NCI-H2107 (cell line): ENCODE results near the gene SFR1.
"Not testable (repeated sequence)": the region's sequence is repeated elsewhere in the genome, so short reads cannot be mapped to it uniquely, and the experiment has no call there.

Source experiments
- DNase-seq: peaks from one replicate; lab custom pipeline; 2025; lab: John Stamatoyannopoulos, UW

The SFR1 gene

DNA sequence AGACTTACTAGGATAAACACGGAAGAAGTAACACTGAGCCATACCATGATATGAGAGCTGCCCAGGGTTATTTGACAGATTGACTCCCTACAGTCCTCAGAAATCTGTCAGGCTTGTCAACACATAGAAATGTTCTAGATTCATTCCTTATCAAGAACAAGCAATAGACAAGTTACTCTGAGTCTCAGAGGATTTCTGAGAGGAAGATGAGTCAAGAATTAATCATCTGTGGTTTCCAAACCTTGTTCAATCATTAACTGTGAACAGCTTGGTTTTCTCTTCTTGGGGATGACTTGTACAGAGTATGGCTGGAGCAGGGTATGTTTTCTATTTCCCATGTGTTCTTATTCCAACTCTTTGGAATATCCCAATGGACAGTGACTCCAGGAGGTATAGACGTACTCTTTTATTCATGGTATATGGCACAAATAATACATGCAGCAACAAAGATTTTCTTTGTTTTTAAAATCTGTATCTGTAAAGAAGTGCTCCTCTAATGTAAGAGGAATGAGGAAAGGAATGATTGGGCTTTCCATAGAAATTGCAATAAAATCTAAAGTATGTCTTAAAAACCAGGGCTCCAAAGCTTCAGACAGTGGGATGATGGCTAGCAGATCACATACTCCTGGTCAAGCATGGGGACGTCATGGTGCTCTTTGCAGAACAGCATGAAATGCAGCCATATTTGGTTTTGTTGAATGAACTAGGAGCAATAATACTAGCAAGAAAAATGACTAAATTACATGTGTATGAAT is 11.9 kb upstream of the SFR1 start:
- no peak for DNase-seq

DNA sequence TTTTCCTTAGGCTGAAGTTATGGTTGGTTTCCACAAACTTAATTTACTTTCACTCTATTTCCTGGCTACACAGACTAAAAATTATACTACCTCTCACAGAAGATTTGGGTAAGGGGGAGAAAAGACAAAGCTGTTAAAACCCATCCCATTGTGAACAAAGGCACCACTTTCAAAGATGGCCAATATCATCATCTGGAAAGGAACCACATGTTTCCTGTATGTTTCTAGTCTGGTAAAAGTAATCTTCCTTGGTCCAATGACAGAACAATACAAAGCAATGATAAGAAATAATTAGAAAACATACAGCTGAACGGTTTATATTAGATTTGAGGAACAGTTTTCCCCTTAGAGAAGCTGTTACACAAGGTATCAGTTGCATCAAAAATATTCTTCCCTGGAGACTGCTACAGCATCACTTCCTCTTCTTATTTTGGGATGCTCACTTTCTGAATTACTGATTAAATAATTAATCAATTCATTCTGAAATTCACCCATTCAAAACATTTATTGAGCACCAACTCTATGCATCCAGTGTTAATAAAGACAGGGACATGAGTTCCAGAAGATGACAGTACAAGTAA is 8.5 kb upstream of the SFR1 start:
- DNase-seq = no peak

DNA sequence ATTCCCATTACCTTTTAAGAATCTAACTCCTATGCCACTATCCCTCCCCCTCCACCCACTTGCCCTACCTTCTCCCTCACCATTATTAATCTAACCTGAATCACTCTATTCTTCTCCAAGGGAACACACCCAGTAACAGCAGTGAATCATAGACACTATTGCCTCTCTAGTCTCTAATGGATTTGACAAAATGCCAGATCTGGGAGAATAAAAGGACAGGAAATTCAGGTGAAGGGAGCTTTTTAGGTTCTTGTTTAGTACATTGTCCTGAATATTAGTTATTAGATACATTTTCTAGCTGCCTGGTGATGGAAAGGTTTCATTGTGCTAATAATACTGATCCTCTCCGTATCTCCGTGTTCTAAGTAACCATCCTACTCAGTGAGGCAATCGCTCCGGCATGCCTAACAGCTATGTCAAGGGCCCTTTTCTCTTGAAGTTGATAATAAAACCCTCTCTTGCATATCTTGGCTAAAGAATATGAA is 4.1 kb upstream of the SFR1 start:
- DNase-seq = no peak

DNA sequence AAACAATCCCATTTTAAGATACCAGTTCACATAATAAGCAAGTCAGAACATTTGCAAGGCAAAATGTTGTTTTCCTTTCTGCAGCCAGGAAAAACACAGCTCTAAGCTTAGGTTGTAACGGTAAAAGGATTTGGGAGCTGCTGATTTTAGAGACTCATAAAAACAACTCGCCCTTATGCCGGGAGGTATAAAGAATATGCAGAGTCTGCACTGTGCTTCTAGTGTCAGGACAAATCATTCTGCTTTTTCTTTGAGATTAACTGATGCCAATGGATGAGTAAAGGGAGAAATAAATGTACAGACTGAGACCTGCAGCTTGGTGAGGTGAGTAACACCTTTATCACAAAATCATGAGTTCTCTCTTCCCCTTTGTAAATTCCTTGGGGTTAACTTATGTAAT is 2.0 kb upstream of the SFR1 start:
- DNase-seq = no peak

DNA sequence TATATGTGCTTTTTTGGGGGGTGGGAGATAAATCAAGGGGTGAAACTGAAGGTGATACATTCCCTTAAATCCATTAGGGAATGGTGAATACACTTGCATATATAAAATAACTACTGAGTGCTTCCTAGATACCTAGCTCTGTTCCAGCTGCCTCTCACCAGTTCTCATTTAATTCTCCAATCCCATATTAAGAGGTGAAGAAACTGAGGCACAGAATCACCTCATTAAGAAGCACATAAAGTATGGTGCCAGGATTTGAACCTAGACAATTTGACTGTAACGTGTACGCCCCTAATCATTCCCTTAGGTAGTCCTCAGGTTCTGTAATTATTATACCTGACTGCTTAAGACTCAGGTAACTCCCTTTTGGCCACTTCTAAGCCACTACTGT is 1.5 kb upstream of the SFR1 start:
- DNase-seq = no peak

DNA sequence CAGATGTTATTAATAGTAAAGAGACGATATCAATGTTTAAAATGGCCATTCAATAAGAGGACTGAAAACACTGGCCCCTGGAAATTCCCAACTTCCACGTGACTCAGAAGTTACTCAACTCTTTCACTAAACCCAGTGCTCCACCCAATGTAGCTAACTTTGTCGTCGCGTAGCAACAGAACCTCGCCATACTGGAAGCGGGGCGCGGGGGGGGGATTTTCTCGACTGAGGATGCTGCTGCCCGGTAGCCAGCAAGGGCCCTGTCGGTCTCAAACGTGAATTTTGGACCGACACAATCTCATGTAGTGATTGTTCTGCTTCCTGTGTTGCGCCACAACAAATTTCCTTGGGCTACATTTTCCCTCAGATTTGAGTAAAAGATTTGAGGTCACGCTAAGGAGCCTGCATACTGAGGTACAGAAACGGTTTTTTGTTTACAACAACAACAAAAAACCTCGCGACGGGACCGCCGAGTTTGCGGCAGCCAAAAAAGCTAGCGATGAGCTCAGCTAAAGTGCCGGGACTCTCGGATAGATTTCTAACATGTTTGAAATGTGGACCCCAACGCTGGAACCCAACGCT is 977 bp upstream of the SFR1 start:
- peak; percentile 26 for DNase-seq

DNA sequence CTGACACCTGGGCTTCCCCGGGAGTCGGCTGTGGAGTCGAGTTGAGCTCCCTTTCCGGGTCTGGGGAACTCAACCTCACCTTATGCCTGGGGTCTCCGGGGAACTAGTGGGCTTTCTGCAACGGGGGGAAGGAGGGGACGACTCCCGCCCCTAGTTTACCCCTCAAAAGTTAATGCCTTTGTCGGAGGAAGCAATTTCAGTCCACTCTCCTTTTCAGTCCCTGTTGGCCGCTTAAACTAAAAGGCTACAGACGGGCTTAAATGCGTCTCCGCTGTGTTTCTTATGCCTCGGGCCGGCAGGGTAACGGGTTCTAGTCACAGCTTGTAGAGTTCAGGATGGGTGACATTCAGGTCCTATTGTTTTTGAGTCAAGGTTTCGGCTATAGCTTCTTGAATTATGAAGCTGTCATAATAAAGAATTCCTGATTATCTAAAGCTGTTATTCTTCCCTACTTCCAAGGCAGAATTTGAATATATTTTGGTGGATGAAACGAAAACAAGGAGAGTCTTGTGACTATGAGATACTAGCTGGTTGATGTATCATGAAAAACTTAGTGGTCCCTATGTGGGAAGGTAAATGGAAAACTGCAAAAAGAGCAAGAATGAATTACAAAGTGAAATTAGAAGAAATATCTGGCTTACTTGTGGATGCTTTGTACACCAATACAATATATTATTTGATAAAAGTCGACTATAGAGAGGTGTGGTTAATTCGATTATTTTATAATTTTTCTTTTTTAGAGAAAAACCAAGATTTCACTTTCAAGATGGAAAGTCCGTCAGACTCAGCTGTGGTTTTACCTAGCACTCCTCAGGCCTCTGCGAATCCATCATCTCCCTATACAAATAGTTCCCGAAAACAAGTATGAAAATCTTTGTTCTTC is 495 bp downstream of the SFR1 start:
- no peak for DNase-seq

DNA sequence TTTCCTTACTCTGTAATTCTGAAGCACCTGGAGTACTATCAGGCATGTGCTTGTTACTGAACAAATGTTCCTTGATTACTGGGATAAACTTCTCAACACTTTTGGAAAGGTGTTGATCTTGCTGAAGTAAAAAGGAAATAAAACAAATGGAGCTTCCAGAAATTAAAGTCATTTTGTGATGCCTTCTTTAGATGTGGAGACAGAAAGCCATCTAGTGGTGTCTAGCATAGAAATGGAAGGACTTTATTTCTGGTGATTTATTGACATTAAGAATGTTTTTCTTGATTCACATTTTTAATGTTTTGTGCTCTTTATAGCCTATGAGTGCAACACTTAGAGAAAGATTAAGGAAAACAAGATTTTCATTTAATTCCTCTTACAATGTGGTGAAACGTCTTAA is 1.4 kb downstream of the SFR1 start:
- no peak for DNase-seq

DNA sequence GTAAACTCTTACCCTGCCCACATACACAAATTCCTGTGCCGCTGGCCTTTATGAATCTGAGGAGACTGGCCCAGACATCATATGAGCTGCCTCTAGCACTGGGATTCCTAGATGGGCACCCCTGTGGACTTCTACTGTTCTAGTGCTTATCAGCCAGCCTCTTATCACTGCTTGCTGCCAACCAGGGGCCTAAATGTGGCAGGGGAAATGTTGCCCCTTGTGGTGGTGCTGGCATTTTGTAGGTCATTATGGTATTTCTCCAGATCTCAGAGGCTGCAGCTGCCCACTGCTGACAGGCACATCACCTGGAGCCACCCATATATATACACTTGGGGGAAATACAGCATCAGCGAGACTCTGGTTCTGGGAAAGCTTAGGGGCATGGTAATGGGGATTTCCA is 5.4 kb downstream of the SFR1 start:
- no peak for DNase-seq

DNA sequence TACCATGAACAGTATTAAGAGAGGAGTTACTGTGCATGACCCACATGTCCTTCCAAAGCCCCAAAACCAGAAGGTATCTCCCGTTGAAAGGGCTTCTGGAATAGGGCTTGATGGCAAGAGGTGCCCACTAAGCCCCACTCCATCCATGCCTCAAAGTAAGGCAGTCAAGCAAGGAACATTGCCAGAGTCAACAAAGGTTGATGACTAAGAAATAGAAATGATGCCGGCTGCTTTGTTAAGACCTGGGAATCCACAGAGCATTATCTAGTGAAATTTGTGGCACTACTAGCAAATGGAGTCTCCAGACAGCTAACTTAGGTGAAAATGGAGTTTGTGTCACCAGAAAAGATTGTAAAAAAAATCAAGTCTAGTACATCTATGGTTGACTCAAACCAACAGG is 6.2 kb downstream of the SFR1 start:
- DNase-seq = no peak

DNA sequence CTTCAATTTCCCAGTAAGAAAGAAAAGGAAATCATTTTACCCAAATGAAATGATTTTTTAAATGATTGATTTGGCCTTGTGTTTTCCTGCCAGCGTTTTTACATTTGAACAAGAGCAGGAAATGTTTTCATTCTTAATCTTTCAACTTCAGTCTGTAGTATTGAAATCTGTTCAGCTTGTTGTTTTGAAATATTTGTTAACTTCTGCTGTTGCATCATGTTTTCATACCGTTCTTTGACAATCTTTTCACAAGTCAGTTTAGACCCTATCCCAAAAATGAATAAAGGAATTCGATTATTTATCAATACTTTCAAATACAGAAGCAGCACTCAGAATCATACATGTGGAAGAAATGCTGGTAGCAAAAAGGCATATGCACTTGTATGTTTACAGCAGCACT is 8.1 kb downstream of the SFR1 start:
- no peak for DNase-seq

DNA sequence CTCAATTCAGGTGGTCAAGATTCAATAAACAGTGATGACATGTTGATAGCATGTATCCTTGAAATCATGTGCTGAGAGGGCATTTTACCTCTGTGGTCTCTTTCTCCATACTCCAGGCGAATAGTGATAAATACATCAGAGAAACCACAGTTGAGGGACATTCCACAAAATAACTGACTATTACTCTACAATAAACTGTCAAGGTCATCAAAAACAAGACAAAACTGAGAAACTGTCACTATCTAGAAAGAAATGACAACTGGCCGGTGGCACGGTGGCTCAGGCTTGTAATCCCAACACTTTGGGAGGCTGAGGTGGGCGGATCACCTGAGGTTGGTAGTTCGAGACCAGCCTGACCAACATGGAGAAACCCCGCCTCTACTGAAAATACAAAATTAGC is 16.2 kb downstream of the SFR1 start:
- no peak for DNase-seq

DNA sequence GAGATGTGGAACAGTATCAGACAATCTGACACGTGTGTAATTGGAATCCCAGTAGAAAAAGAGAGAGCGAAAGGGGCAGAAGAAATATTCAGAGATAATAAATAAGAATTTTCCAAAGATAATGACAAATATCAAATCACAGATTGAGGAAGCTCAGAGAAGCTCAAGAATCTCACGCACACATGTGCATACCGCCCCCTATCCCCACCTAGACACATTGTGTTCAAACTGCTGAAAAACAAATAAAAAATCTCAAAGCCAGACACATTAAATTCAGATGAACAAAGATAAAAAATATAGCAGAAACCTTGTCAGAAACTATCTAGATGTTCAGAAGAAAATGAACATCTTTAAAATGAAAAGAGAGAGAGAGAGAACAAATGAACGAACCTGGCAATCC is 17.2 kb downstream of the SFR1 start:
- DNase-seq = no peak

DNA sequence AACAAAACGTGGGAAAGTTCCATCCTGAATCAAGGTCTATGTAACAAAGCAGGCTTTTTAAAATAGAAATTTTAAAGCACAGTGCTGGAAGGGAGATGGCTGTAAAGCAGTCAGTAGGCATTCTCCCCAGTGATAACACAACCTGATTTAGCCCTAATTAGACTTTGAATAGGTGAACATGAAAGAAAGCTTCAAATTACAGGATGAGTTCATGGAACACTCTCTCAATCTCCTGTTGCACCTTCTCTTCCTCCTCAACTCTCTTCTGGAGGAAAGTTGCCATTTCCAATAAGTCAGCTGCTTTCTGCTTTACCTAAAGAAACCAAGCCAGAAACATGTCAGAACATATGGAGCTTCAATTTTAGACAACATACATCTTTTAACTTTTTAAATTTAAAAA is 20.1 kb downstream of the SFR1 start:
- DNase-seq = no peak

DNA sequence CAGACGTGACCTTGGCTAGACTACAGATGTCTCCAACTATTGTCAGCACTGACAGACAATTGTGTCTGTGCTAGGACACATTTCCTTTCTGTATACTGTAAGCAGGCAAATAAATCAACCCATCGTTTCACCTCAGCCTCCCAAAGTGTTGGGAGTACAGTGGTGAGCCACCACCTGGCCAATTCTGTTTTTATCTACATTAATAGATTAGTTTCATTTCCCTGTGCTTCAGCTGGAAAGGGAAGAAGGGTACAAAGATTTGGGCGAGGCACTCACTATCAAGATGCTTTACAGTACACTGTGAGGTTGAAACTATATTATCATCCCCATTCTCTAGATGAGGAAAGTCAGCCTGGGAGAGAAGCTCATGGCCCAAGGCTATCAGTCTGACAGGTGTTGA is 21.9 kb downstream of the SFR1 start:
- DNase-seq = no peak

DNA sequence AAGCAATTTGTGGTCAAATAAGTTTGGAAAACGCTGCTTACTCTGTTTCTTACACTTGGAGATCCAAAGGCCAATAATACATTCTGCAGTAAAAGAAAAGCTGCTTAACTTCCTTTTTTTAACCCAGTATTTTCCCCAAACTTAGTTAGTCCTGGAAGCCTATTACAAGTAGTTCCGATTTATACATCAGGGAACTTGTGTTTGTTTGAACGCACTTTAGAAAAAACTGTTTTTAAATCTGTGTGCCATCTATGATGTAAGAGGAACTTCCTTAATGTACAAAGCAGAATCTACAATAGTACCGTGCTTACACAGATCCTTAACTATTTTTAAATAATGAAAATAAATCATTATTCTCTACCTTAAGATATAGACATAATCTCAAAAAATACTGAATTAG is 23.0 kb downstream of the SFR1 start:
- DNase-seq = no peak

DNA sequence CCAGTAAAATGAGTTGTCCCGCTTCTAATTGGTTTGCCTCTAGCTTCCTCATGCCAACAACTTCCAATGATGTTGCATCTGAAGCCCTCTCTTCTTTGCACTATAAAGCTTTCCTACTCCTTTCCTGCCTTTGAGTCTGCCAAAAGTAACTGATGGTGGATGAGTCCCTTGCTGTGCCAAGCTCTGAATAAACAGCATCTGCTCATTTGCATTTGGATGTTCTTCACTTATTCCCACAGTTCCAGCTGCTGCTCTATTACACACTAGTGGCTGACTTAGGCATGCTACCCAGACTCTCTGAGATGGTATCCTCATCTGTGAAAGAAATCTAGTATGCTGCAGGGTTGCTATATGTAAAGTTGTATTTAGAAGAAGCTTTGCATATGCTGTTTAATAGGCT is 24.9 kb downstream of the SFR1 start:
- no peak for DNase-seq

DNA sequence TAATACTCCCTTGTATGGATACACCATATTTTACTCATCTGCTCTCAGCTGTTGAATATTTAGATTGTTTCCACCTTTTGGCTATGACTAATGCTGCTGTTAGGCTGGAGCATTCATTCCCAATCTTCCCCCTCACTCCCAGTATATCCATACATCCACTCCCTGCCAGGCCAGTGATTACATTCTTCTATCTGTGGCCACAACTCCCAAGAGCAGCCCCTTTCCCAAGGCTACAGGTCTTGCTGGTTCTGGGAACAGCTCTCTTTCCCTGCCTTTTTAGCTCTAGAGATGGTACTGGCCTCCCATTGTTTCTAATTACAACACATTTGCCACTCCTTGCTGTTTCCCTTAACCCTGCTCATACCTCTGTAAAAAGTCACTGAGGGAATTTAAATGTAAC is 28.2 kb downstream of the SFR1 start:
- DNase-seq = no peak

DNA sequence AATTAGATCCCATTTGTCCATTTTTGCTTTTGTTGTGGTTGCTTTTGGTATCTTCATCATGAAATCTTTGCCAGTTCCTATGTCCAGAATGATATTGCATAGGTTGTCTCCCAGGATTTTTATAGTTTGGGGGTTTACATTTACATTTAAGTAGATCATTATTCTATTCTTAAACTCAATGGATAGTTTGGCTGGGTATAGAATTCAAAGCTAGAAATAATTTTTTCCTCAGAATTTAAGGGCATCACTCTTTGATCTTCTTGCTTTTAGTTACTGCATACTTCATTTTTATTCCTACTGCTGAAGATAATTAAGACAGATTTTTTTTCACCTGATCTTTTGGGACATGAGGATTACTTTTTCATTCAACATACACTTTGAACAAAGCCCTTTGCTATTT is 29.8 kb downstream of the SFR1 start:
- DNase-seq = no peak

DNA sequence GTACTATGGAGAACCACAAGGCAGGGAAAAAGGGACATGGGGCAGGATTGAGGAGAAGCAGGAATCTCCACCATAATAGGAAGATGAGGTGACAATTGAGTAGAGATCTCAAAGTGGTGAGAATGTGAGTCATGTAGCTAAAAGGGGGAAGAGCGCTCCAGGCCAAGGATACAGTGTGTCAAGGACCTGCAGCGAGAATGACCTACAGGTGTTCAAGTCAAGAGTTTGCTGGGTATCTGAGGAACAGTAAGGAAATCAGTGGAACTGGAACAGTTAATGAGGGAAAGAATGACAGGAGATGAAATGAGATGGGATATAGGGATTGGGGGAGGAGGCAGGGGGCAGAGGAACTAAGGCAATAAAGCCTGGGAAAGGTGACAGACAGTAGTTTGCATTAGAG is 33.6 kb downstream of the SFR1 start:
- no peak for DNase-seq

DNA sequence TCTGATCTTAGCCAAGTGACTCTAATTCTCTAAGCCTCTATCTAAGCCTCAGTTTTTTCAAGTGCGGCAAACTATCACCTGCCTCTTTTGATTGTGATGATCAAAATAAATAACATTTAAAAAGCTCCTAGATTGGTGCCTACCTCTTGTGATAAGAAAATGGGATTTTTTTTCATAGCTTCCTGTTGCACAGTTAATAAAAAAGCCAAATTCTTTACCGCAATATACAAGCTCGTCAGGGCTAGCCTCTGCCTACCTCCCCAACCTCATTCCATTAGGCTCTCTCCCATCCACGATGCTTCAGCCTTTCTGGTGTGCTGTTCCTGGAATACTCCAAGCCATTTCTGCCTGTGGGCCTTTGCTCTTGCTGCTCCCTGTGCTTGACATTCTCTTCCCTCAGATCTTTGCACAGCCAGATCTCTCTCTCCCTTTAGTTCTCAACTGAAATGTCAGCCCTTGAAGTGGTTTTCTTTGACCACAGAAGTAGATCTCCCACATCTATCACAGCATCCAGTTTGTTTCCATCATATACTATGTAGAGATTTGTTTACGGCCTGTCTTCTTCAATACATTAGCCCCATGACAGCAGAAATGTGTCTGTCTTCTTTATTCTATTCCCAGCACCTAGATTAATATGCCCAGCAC is 48.8 kb downstream of the SFR1 start:
- no peak for DNase-seq

DNA sequence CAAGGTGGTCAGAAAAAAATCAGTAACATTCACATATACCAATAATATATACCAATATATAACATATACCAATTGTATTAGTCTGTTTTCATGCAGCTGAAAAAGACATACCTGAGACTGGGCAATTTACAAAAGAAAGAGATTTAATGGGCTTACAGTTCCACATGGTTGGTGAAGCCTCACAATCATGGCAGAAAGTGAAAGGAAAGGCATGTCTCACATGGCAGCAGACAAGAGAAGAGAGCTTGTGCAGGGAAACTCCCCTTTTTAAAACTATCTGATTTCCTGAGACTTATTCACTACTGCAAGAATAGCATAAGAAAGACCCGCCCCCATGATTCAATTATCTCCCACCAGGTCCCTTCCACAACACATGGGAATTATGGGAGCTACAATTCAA is 52.2 kb downstream of the SFR1 start:
- not testable (repeated sequence) for DNase-seq
